B cell (primary cell): ENCODE data around the gene CREBBP. TPM values are rescaled to one million over a fixed set of nuclear protein-coding genes. Genes with fewer than 3 reads are reported as not detected.

Experiments
- ATAC-seq: fragments of 200-7000 bp; cut with Tn5 transposase; one replicate; pipeline ENCODE4 v1.10.0; 2021; ENCODE audit warnings: low read depth, mild to moderate bottlenecking, moderate number of reproducible peaks, moderate library complexity
- CTCF ChIA-PET: fragments of 350-600 bp; sonication (Branson Sonifier 250); formaldehyde crosslinking; loops from one replicate; lab custom pipeline; 2021; ENCODE audit warnings: antibody characterized with exemption, inconsistent platforms; lab: Charles Lee
- POLR2A ChIA-PET: fragments of 350-600 bp; sonication (Branson Sonifier 250); formaldehyde crosslinking; loops from one replicate; lab custom pipeline; 2021; ENCODE audit warnings: antibody characterized with exemption; lab: Charles Lee
- DNase-seq: peaks from one replicate; pipeline ENCODE4 v3.0.0; 2013
- H2AFZ ChIP-seq: 2 replicates; pipeline ENCODE4 v1.6.1; 2012; ENCODE audit warnings: mild to moderate bottlenecking, low read depth, low read length; ENCODE audit not compliant: insufficient read depth, poor library complexity, severe bottlenecking
- H3K27ac ChIP-seq, 2 donors: 1 replicate in 1 of 2; 2 replicates in 1 of 2; pipeline ENCODE4 v1.5.1; 2012 to 2013; ENCODE audit warnings: low read length in 2 of 2, mild to moderate bottlenecking in 2 of 2, moderate library complexity in 1 of 2
- H3K27me3 ChIP-seq, 4 experiments: fragments of 200-600 bp in 1 of 4; sonication (generic) in 1 of 4; replicated peaks in 1 of 4; 1 replicate in 2 of 4; 2 replicates in 2 of 4; pipeline versions ENCODE4 v1.6.1 to v1.7.0; 2013 to 2016; ENCODE audit warnings: low read length in 3 of 4, mild to moderate bottlenecking in 2 of 4, mixed read lengths in 1 of 4, moderate library complexity in 1 of 4; ENCODE audit not compliant: insufficient read depth in 4 of 4, control insufficient read depth in 3 of 4; ENCODE audit errors: control extremely low read depth in 1 of 4
- H3K36me3 ChIP-seq, 2 experiments: replicated peaks in 1 of 2; 1 replicate in 1 of 2; 2 replicates in 1 of 2; pipeline versions ENCODE4 v1.6.1 to v1.7.1; 2013; ENCODE audit warnings: low read length in 1 of 2; ENCODE audit not compliant: insufficient read depth in 2 of 2, control insufficient read depth in 1 of 2; ENCODE audit errors: control extremely low read depth in 1 of 2, extremely low read depth in 1 of 2
- H3K4me1 ChIP-seq, 2 donors: fragments of 200-600 bp in 1 of 2; sonication (generic) in 1 of 2; 1 replicate in 1 of 2; 2 replicates in 1 of 2; pipeline versions ENCODE4 v1.5.1 to v1.6.1; 2013 to 2017; ENCODE audit warnings: low read length in 2 of 2; ENCODE audit not compliant: control insufficient read depth in 2 of 2, insufficient read depth in 2 of 2
- H3K4me2 ChIP-seq: replicated peaks from 2 replicates; pipeline ENCODE3; 2012; ENCODE audit warnings: mild to moderate bottlenecking, low read depth, low read length; ENCODE audit not compliant: poor library complexity, severe bottlenecking
- H3K4me3 ChIP-seq, 5 experiments: fragments of 200-600 bp in 1 of 5; sonication (generic) in 1 of 5; 1 replicate in 3 of 5; 2 replicates in 2 of 5; pipeline versions ENCODE4 v1.5.1 to v1.7.0; 2011 to 2016; ENCODE audit warnings: low read length in 4 of 5, mild to moderate bottlenecking in 4 of 5, low read depth in 2 of 5, control low read depth in 1 of 5, moderate library complexity in 1 of 5; ENCODE audit not compliant: insufficient read depth in 1 of 5; ENCODE audit errors: control extremely low read depth in 1 of 5, extremely low read depth in 1 of 5
- H3K79me2 ChIP-seq: fragments of 200-600 bp; sonication (generic); one replicate; pipeline ENCODE4 v1.6.0; 2016; ENCODE audit warnings: low read length; ENCODE audit not compliant: control insufficient read depth, insufficient read depth
- H3K9ac ChIP-seq: fragments of 200-600 bp; sonication (generic); 2 replicates; pipeline ENCODE4 v1.6.1; 2017; ENCODE audit warnings: mild to moderate bottlenecking, low read length, moderate library complexity
- H3K9me3 ChIP-seq, 3 donors: one replicate each; pipeline versions ENCODE4 v1.6.1 to v1.7.1; 2013; ENCODE audit warnings: low read length in 2 of 3; ENCODE audit not compliant: control insufficient read depth in 2 of 3, insufficient read depth in 1 of 3; ENCODE audit errors: control extremely low read depth in 1 of 3
- H4K20me1 ChIP-seq: 2 replicates; pipeline ENCODE4 v1.6.0; 2012; ENCODE audit warnings: mild to moderate bottlenecking, low read length; ENCODE audit not compliant: insufficient read depth, control insufficient read depth, poor library complexity, severe bottlenecking
- H3K27ac Mint-ChIP-seq: one replicate; pipeline ENCODE4 v1.8.0; 2021; ENCODE audit warnings: mixed read lengths
- H3K27me3 Mint-ChIP-seq: one replicate; pipeline ENCODE4 v1.8.0; 2021; ENCODE audit warnings: mixed read lengths
- H3K4me1 Mint-ChIP-seq: one replicate; pipeline ENCODE4 v1.8.0; 2021; ENCODE audit warnings: mixed read lengths
- H3K4me3 Mint-ChIP-seq: one replicate; pipeline ENCODE4 v1.8.0; 2021; ENCODE audit warnings: mixed read lengths
- H3K9me3 Mint-ChIP-seq: one replicate; pipeline ENCODE4 v1.8.0; 2022; ENCODE audit warnings: mixed read lengths; ENCODE audit not compliant: insufficient read depth
- CTCF ChIP-seq: fragments of 200-600 bp; IDR thresholded peaks from one replicate; pipeline ENCODE4 v1.8.0; 2022; ENCODE audit warnings: antibody characterized with exemption, mild to moderate bottlenecking
- EZH2 ChIP-seq: IDR thresholded peaks from 2 replicates; pipeline ENCODE4 v1.6.1; 2012; ENCODE audit warnings: borderline replicate concordance, low read depth, mild to moderate bottlenecking, moderate library complexity, low read length; ENCODE audit not compliant: insufficient read depth, poor library complexity, severe bottlenecking
- WGBS: methylation state at CpG from one replicate; pipeline ENCODE4 v1.1.5; 2013; ENCODE audit warnings: missing lambda C conversion rate; ENCODE audit not compliant: insufficient coverage; 5-methylcytosine and 5-hydroxymethylcytosine counted together
- intact Hi-C: fragments of 100-400 bp; cut with micrococcal nuclease; formaldehyde crosslinking; loops from one replicate; pipeline ENCODE4 v1.10.0; 2022
- polyA plus RNA-seq: library from polyadenylated mRNA; depleted of rRNA; stranded (reverse); fragments of >200 nt; gene quantifications from 2 replicates; pipeline ENCODE4 v1.2.3, GENCODE V29; 2012
- total RNA-seq, 2 donors: library from RNA; stranded (reverse); fragments of 120-200 nt in 1 of 2; gene quantifications; 1 replicate in 1 of 2; 2 replicates in 1 of 2; pipeline versions ENCODE4 v1.2.3 to v1.2.4, GENCODE V29; 2013 to 2022

The CREBBP gene
- total and polyA plus RNA-seq, 2 donors (not counting 1 experiment from before 2014, with no cell fraction given), result 27.6 to 206 TPM

- Histone ChIP-seq H2AFZ (no peak overlapping the region), H3K4me1 (peaks cover 68 to 72% of the 10 kb centered on the region in 2 donors), H3K4me3 (no peak overlapping the region), H3K4me2 (peak overlapping the region; percentile 95), H3K27me3 (no peaks in the 10 kb centered on the region), H4K20me1 (peaks cover 81% of the 10 kb centered on the region), H3K36me3 (peaks cover 0 to 27% of the 10 kb centered on the region in 2 experiments), H3K27ac (peak overlapping the region in 1 of 2 donors; percentile 34), H3K79me2 (peaks cover 88% of the 10 kb centered on the region), H3K9ac (no peak overlapping the region), H3K9me3 (no peaks in the 10 kb centered on the region)
- no peak overlapping the region for H3K27ac Mint-ChIP-seq
- peaks cover 77% of the 10 kb centered on the region for H3K4me1 Mint-ChIP-seq
- peaks cover 2% of the 10 kb centered on the region for H3K27me3 Mint-ChIP-seq
- TF ChIP-seq CTCF (no peak), EZH2 (no peak)
- DNase-seq (no peak), ATAC-seq (no peak)
- 96% methylated on average over 6 of the region's 6 CpGs for WGBS
- H3K9me3 Mint-ChIP-seq, result no peaks in the 10 kb centered on the region
- ChIA-PET CTCF (interaction anchor here (1.0 kb wide), 1 partner anchor 95 kb away, joined by 3 read pairs; no protein-coding TSS in a partner anchor), POLR2A (interaction anchor here (0.6 kb wide), 1 partner anchor 598 kb away, joined by 3 read pairs; the partner anchor contains the start of gene NMRAL1)
- H3K4me3 Mint-ChIP-seq, result peak overlapping the region; percentile 97
- intact Hi-C loops, result loop anchor here (10.0 kb wide), 1 partner anchor 352 kb away; no protein-coding TSS in a partner anchor
Measured at GRCh38 chr16:3876695-3877094, 3.8 kb downstream of the CREBBP start.

DNA sequence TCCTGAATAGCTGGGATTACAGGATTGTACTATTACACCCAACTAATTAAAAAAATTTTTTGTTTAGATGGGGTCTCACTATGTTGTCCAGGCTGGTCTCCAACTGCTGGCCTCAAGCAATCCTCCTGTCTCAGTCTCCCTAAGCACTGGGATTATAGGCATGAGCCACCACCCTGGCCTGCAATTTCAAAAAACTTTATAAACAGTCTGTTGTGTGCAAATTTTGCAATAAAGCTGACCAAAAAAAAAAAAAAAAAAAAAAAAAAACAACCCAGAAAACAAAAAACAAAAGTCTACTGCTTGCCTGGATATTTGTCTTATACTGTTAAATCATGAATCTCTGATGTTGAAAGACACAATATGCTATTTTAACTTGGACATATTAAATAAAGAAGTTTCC is 4.4 kb downstream of the CREBBP start:
- Histone ChIP-seq H3K27me3 (no peaks in the 10 kb centered on the region), H3K79me2 (peaks cover 90% of the 10 kb centered on the region), H3K27ac (no peak overlapping the region), H3K4me1 (peaks cover 70 to 74% of the 10 kb centered on the region in 2 donors), H3K4me2 (peak overlapping the region; percentile 95), H3K36me3 (peaks cover 0 to 27% of the 10 kb centered on the region in 2 experiments), H2AFZ (no peak overlapping the region), H3K9ac (no peak overlapping the region), H3K9me3 (no peaks in the 10 kb centered on the region), H3K4me3 (no peak overlapping the region), H4K20me1 (peaks cover 86% of the 10 kb centered on the region)
- POLR2A ChIA-PET, result interaction anchor here (0.6 kb wide), 1 partner anchor 599 kb away, joined by 3 read pairs; the partner anchor contains the start of gene NMRAL1
- DNase-seq (no peak), ATAC-seq (no peak)
- H3K4me3 Mint-ChIP-seq, result peak overlapping the region; percentile 35
- CTCF ChIA-PET, result interaction anchor here (1.5 kb wide), 1 partner anchor 13 kb away, joined by 4 read pairs; no protein-coding TSS in a partner anchor
- no peaks in the 10 kb centered on the region for H3K27me3 Mint-ChIP-seq
- H3K27ac Mint-ChIP-seq, result no peak overlapping the region
- no peaks in the 10 kb centered on the region for H3K9me3 Mint-ChIP-seq
- no peak for TF ChIP-seq EZH2
- no peak for TF ChIP-seq CTCF
- H3K4me1 Mint-ChIP-seq, result peaks cover 80% of the 10 kb centered on the region
- intact Hi-C loops, result loop anchor here (10.0 kb wide), 1 partner anchor 351 kb away; no protein-coding TSS in a partner anchor
